ENCODE results near the gene KLHL25. TPM values are rescaled to one million over a fixed set of nuclear protein-coding genes. Genes with fewer than 3 reads are reported as not detected.

Gene KLHL25
- polyA plus RNA-seq, 1 donor from 2014 or later, result 38.9 TPM

DNA sequence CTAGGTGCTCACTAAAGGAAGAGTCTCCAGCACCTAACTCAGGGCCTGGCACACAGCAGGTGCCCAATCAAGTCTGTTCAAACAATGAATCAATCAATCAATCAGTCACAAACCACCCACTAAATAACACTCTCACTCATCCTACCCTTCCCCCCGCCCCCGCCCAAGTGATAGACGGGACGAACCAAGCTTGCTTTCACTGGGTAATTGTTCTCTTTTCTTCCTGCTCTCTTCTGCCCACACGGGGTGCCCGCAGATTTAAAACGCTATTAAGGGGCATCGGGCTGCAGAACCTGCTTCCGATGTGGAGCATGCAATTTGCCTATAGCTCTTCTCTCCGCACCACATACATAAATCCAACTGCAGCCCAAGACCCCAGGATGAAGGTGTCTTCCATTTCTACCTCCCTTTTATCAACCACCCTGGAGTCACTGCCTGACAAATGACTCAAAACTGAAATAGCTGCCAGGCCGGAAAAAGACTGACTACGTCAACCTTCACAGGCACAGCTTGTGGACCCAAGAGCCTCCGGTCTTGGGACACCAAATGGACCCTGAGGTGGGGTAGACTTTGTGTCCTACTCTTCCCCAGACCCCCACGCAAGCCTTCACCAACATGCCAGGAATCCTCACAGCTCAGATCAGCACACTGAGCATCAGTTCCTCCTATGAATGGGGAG is 1.7 kb downstream of the KLHL25 start:
- peak overlapping the region; percentile 58 for H2AFZ ChIP-seq (ENCODE audit: low read depth, low read length)

DNA sequence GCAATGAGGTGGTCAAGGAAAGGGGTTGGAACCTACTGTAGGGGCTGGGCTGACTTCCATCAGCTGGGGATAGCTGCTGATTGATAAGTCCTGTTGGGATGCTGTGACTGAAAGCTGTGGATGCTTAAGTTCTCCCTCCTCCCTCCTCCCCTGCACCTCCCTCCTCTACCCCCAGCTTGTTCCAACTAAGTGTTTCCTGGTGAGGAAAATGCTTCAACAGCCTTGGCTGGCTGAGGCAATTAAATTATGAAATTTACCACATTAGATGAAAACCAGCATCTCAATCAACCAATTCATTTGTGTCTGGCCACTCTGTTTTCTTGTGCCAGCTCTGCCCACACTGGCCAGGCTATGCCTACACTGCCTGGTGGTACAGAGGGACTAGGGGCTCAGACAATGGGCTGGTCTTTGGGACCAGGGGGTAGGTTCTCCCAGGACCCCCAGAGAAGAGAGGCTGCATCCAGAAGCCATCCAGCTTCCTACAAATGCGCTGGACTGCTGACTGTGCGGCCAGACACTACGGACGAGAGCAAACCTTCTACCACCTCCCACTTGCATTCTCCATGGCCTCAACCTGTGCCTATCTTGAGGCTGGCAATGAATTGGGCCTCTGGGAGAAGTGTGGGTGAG is 2.5 kb downstream of the KLHL25 start:
- peak overlapping the region; percentile 94 for H3K4me2 ChIP-seq (ENCODE audit: low read length)
- no peak for TF ChIP-seq TAF1 (IDR thresholded peaks at IDR 0.05; ENCODE audit: low read depth)
- TF ChIP-seq MXI1 (conservative IDR thresholded peaks at IDR 0.05; ENCODE audit: poor library complexity, severe bottlenecking), result no peak
- TF ChIP-seq EP300 (conservative IDR thresholded peaks at IDR 0.05; ENCODE audit: poor library complexity, severe bottlenecking), result no peak
- no peak for TF ChIP-seq SMC3 (conservative IDR thresholded peaks at IDR 0.05; ENCODE audit: poor library complexity)
- TF ChIP-seq, protein P1, sequence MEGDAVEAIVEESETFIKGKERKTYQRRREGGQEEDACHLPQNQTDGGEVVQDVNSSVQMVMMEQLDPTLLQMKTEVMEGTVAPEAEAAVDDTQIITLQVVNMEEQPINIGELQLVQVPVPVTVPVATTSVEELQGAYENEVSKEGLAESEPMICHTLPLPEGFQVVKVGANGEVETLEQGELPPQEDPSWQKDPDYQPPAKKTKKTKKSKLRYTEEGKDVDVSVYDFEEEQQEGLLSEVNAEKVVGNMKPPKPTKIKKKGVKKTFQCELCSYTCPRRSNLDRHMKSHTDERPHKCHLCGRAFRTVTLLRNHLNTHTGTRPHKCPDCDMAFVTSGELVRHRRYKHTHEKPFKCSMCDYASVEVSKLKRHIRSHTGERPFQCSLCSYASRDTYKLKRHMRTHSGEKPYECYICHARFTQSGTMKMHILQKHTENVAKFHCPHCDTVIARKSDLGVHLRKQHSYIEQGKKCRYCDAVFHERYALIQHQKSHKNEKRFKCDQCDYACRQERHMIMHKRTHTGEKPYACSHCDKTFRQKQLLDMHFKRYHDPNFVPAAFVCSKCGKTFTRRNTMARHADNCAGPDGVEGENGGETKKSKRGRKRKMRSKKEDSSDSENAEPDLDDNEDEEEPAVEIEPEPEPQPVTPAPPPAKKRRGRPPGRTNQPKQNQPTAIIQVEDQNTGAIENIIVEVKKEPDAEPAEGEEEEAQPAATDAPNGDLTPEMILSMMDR (IDR thresholded peaks at IDR 0.05; ENCODE audit: poor library complexity, severe bottlenecking), result no peak
- TF ChIP-seq, protein P2, sequence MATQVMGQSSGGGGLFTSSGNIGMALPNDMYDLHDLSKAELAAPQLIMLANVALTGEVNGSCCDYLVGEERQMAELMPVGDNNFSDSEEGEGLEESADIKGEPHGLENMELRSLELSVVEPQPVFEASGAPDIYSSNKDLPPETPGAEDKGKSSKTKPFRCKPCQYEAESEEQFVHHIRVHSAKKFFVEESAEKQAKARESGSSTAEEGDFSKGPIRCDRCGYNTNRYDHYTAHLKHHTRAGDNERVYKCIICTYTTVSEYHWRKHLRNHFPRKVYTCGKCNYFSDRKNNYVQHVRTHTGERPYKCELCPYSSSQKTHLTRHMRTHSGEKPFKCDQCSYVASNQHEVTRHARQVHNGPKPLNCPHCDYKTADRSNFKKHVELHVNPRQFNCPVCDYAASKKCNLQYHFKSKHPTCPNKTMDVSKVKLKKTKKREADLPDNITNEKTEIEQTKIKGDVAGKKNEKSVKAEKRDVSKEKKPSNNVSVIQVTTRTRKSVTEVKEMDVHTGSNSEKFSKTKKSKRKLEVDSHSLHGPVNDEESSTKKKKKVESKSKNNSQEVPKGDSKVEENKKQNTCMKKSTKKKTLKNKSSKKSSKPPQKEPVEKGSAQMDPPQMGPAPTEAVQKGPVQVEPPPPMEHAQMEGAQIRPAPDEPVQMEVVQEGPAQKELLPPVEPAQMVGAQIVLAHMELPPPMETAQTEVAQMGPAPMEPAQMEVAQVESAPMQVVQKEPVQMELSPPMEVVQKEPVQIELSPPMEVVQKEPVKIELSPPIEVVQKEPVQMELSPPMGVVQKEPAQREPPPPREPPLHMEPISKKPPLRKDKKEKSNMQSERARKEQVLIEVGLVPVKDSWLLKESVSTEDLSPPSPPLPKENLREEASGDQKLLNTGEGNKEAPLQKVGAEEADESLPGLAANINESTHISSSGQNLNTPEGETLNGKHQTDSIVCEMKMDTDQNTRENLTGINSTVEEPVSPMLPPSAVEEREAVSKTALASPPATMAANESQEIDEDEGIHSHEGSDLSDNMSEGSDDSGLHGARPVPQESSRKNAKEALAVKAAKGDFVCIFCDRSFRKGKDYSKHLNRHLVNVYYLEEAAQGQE (IDR thresholded peaks at IDR 0.05; ENCODE audit: borderline replicate concordance), result no peak
- TF ChIP-seq POLR2AphosphoS5 (IDR thresholded peaks at IDR 0.05), result no peak
- no peak for TF ChIP-seq RAD21 (conservative IDR thresholded peaks at IDR 0.05)

More for the DNA sequence above, 1.7 kb downstream of the KLHL25 start:
- H3F3A ChIP-seq (ENCODE audit: insufficient read depth, low read length, poor library complexity, severe bottlenecking), result no peaks in the 10 kb centered on the region
- H3K79me2 ChIP-seq (replicated peaks; ENCODE audit: insufficient read depth, low read length), result peaks cover 61% of the 10 kb centered on the region
- no peaks in the 10 kb centered on the region for H3K9me3 ChIP-seq (ENCODE audit: low read length)
- no peaks in the 10 kb centered on the region for H3K9me2 ChIP-seq (ENCODE audit: insufficient read depth, low read length)
- TF ChIP-seq, protein P1 (IDR thresholded peaks at IDR 0.05; ENCODE audit: poor library complexity, severe bottlenecking), result no peak
- TF ChIP-seq SMC3 (conservative IDR thresholded peaks at IDR 0.05; ENCODE audit: poor library complexity) (no peak), RAD21 (conservative IDR thresholded peaks at IDR 0.05) (no peak), EZH2 (IDR thresholded peaks at IDR 0.05; ENCODE audit: borderline replicate concordance, insufficient read depth, low read length, poor library complexity, severe bottlenecking) (no peak), MXI1 (conservative IDR thresholded peaks at IDR 0.05; ENCODE audit: poor library complexity, severe bottlenecking) (no peak), POLR2AphosphoS5 (IDR thresholded peaks at IDR 0.05) (no peak), EP300 (conservative IDR thresholded peaks at IDR 0.05; ENCODE audit: poor library complexity, severe bottlenecking) (no peak), TAF1 (IDR thresholded peaks at IDR 0.05; ENCODE audit: low read depth) (no peak)
- TF ChIP-seq, protein P2 (IDR thresholded peaks at IDR 0.05; ENCODE audit: borderline replicate concordance), result no peak
- peak overlapping the region; percentile 94 for H3K4me2 ChIP-seq (ENCODE audit: low read length)
- no peaks in the 10 kb centered on the region for H3K27me3 ChIP-seq (ENCODE audit: insufficient read depth, low read depth, low read length)
- H3K9ac ChIP-seq (ENCODE audit: low read length), result peak overlapping the region; percentile 78
- peak overlapping the region; percentile 97 for H3K4me3 ChIP-seq (ENCODE audit: low read length)
- peak overlapping the region; percentile 66 for H3K27ac ChIP-seq (ENCODE audit: low read length)
- H3K36me3 ChIP-seq (ENCODE audit: insufficient read depth, low read length), result no peaks in the 10 kb centered on the region
- no peaks in the 10 kb centered on the region for H4K20me1 ChIP-seq (ENCODE audit: insufficient read depth)

More for the DNA sequence above, 2.5 kb downstream of the KLHL25 start:
- H3K27me3 ChIP-seq (ENCODE audit: insufficient read depth, low read depth, low read length), result no peaks in the 10 kb centered on the region
- H3K27ac ChIP-seq (ENCODE audit: low read length), result no peak overlapping the region
- H3K9ac ChIP-seq (ENCODE audit: low read length), result no peak overlapping the region
- no peak overlapping the region for H2AFZ ChIP-seq (ENCODE audit: low read depth, low read length)
- H3K9me2 ChIP-seq (ENCODE audit: insufficient read depth, low read length), result no peaks in the 10 kb centered on the region
- H3K9me3 ChIP-seq (ENCODE audit: low read length), result no peaks in the 10 kb centered on the region
- H3F3A ChIP-seq (ENCODE audit: insufficient read depth, low read length, poor library complexity, severe bottlenecking), result no peaks in the 10 kb centered on the region
- no peaks in the 10 kb centered on the region for H4K20me1 ChIP-seq (ENCODE audit: insufficient read depth)
- peaks cover 69% of the 10 kb centered on the region for H3K79me2 ChIP-seq (replicated peaks; ENCODE audit: insufficient read depth, low read length)
- no peaks in the 10 kb centered on the region for H3K36me3 ChIP-seq (ENCODE audit: insufficient read depth, low read length)
- peak overlapping the region; percentile 97 for H3K4me3 ChIP-seq (ENCODE audit: low read length)

Data from neural cell (in vitro differentiated cells).